Calu3 (cell line): ENCODE results near the gene CAMK1. TPM values are rescaled to one million over a fixed set of nuclear protein-coding genes. Genes with fewer than 3 reads are reported as not detected.

ENCODE experiments used
- BruUV-seq: library from RNA; stranded (reverse); fragments of 400-500 nt; replicated peaks from 2 replicates; lab custom pipeline; 2021; lab: Mats Ljungman, UMichigan
- CTCF ChIA-PET: fragments of 300-600 bp; sonication (Branson Sonifier 250); formaldehyde crosslinking; loops from one replicate; lab custom pipeline; 2022; ENCODE audit warnings: antibody characterized with exemption; lab: Charles Lee
- DNase-seq: peaks from one replicate; pipeline ENCODE4 v3.0.0; 2022
- H3K27ac Mint-ChIP-seq: one replicate; pipeline ENCODE4 v1.8.0; 2022; ENCODE audit warnings: mixed read lengths; ENCODE audit not compliant: unreplicated experiment
- H3K27me3 Mint-ChIP-seq: one replicate; pipeline ENCODE4 v1.8.0; 2022; ENCODE audit warnings: mixed read lengths; ENCODE audit not compliant: unreplicated experiment
- H3K36me3 Mint-ChIP-seq: one replicate; pipeline ENCODE4 v1.8.0; 2022; ENCODE audit warnings: mild to moderate bottlenecking, moderate library complexity, mixed read lengths; ENCODE audit not compliant: insufficient read depth, unreplicated experiment
- H3K4me1 Mint-ChIP-seq: one replicate; pipeline ENCODE4 v1.8.0; 2022; ENCODE audit warnings: mild to moderate bottlenecking, low read depth, mixed read lengths; ENCODE audit not compliant: unreplicated experiment
- H3K4me3 Mint-ChIP-seq: one replicate; pipeline ENCODE4 v1.8.0; 2022; ENCODE audit warnings: mild to moderate bottlenecking, low read depth, moderate library complexity, mixed read lengths; ENCODE audit not compliant: unreplicated experiment
- H3K9me3 Mint-ChIP-seq: one replicate; pipeline ENCODE4 v1.8.0; 2022; ENCODE audit warnings: low read depth, mixed read lengths; ENCODE audit not compliant: unreplicated experiment
- CTCF ChIP-seq: fragments of 200-600 bp; IDR thresholded peaks from one replicate; pipeline ENCODE4 v1.8.0; 2022; ENCODE audit warnings: antibody characterized with exemption; ENCODE audit not compliant: unreplicated experiment
- intact Hi-C: fragments of 100-400 bp; cut with micrococcal nuclease; formaldehyde crosslinking; loops from one replicate; pipeline ENCODE4 v1.10.0; 2022; ENCODE audit not compliant: unreplicated experiment
- total RNA-seq: library from RNA; stranded (reverse); gene quantifications from 2 replicates; pipeline ENCODE4 v1.2.3, GENCODE V29; 2022

Gene CAMK1
- total RNA-seq, 1 experiment from 2014 or later: 7.2 TPM

GRCh38 chr3:9718118-9718517 lies 51.6 kb downstream of the CAMK1 start:
- no peak for DNase-seq
- H3K27ac Mint-ChIP-seq: no peak overlapping the region
- CTCF ChIA-PET: no interaction called here

GRCh38 chr3:9717563-9717962 lies 52.2 kb downstream of the CAMK1 start:
- H3K36me3 Mint-ChIP-seq: no peaks in the 10 kb centered on the region
- TF ChIP-seq CTCF: no peak
- no peak for DNase-seq
- H3K27me3 Mint-ChIP-seq: peaks cover 54% of the 10 kb centered on the region
- no peak overlapping the region for H3K4me3 Mint-ChIP-seq
- no peaks in the 10 kb centered on the region for H3K9me3 Mint-ChIP-seq
- CTCF ChIA-PET: no interaction called here
- intact Hi-C loops: loop anchor here (5.0 kb wide), 1 partner anchor 75 kb away; the partner anchor contains the start of genes ARPC4 and TADA3
- H3K4me1 Mint-ChIP-seq: peaks cover 15% of the 10 kb centered on the region
- no TSS peak for BruUV-seq
- H3K27ac Mint-ChIP-seq: no peak overlapping the region

More at GRCh38 chr3:9718118-9718517, 51.6 kb downstream of the CAMK1 start:
- intact Hi-C loops: loop anchor here (5.0 kb wide), 1 partner anchor 74 kb away; the partner anchor contains the start of genes ARPC4 and TADA3
- BruUV-seq: no TSS peak
- Mint-ChIP-seq H3K9me3 (no peaks in the 10 kb centered on the region), H3K4me3 (no peak overlapping the region), H3K4me1 (peaks cover 15% of the 10 kb centered on the region), H3K27me3 (peaks cover 54% of the 10 kb centered on the region), H3K36me3 (no peaks in the 10 kb centered on the region)
- TF ChIP-seq CTCF: no peak

- Mint-ChIP-seq H3K4me1 (peaks cover 15% of the 10 kb centered on the region), H3K27ac (no peak overlapping the region), H3K9me3 (no peaks in the 10 kb centered on the region), H3K36me3 (no peaks in the 10 kb centered on the region), H3K4me3 (no peak overlapping the region), H3K27me3 (peaks cover 54% of the 10 kb centered on the region)
- no peak for DNase-seq
- CTCF ChIA-PET: no interaction called here
- intact Hi-C loops: loop anchor here (5.0 kb wide), 1 partner anchor 75 kb away; the partner anchor contains the start of genes ARPC4 and TADA3
- no peak for TF ChIP-seq CTCF
- BruUV-seq: no TSS peak
These were observed 52.8 kb downstream of the CAMK1 start for GRCh38 chr3:9716801-9717555.

GRCh38 chr3:9715764-9716437 lies 53.8 kb downstream of the CAMK1 start:
- Mint-ChIP-seq H3K4me1 (peaks cover 15% of the 10 kb centered on the region), H3K4me3 (no peak overlapping the region), H3K27ac (peak overlapping the region; percentile 25), H3K27me3 (peaks cover 54% of the 10 kb centered on the region), H3K9me3 (no peaks in the 10 kb centered on the region), H3K36me3 (no peaks in the 10 kb centered on the region)
- intact Hi-C loops: loop anchor here (5.0 kb wide), 1 partner anchor 76 kb away; the partner anchor contains the start of genes ARPC4 and TADA3
- CTCF ChIA-PET: interaction anchor here (0.8 to 1.9 kb wide), 5 partner anchors 12 to 231 kb away, joined by 3 to 10 read pairs (median 4); partner anchors contain the start of gene BRPF1
- TF ChIP-seq CTCF: peak; percentile 51
- peak; percentile 77 for DNase-seq
- BruUV-seq: no TSS peak
